CD14-positive monocyte (primary cell): ENCODE results near the gene PHF21B. TPM values are rescaled to one million over a fixed set of nuclear protein-coding genes. Genes with fewer than 3 reads are reported as not detected.
"Not testable (repeated sequence)": the region's sequence is repeated elsewhere in the genome, so short reads cannot be mapped to it uniquely, and the experiment has no call there.

Experiments used
- DNase-seq, 3 donors: peaks; one replicate each; pipeline ENCODE4 v3.0.0-alpha.2; 2011 to 2022
- H2AFZ ChIP-seq: 2 replicates; pipeline ENCODE4 v1.6.0; 2012; ENCODE audit warnings: mild to moderate bottlenecking, low read depth, low read length, inconsistent platforms; ENCODE audit not compliant: insufficient read depth, poor library complexity, severe bottlenecking
- H3K27ac ChIP-seq, 2 donors: 1 replicate in 1 of 2; 2 replicates in 1 of 2; pipeline ENCODE4 v1.5.1; 2012 to 2013; ENCODE audit warnings: low read length in 2 of 2, control low read depth in 1 of 2, inconsistent platforms in 1 of 2, low read depth in 1 of 2, mild to moderate bottlenecking in 1 of 2
- H3K27me3 ChIP-seq, 2 donors: one replicate each; pipeline versions ENCODE4 v1.6.0 to v1.6.1; 2011 to 2013; ENCODE audit warnings: low read length in 2 of 2; ENCODE audit not compliant: control insufficient read depth in 2 of 2, insufficient read depth in 2 of 2
- H3K36me3 ChIP-seq, 2 donors: replicated peaks in 1 of 2; 1 replicate in 1 of 2; 2 replicates in 1 of 2; pipeline versions ENCODE4 v1.5.1 to v1.6.1; 2012 to 2013; ENCODE audit warnings: low read length in 2 of 2, control low read depth in 1 of 2, inconsistent platforms in 1 of 2, mild to moderate bottlenecking in 1 of 2; ENCODE audit not compliant: insufficient read depth in 2 of 2, control insufficient read depth in 1 of 2
- H3K4me1 ChIP-seq, 2 donors: 1 replicate in 1 of 2; 2 replicates in 1 of 2; pipeline versions ENCODE4 v1.5.1 to v1.6.1; 2012 to 2013; ENCODE audit warnings: low read length in 2 of 2, control low read depth in 1 of 2, inconsistent platforms in 1 of 2, mild to moderate bottlenecking in 1 of 2, moderate library complexity in 1 of 2; ENCODE audit not compliant: insufficient read depth in 2 of 2, control insufficient read depth in 1 of 2
- H3K4me2 ChIP-seq: replicated peaks from 2 replicates; pipeline ENCODE3; 2012; ENCODE audit warnings: low read length, moderate library complexity, mild to moderate bottlenecking; ENCODE audit not compliant: poor library complexity, severe bottlenecking; ENCODE audit errors: extremely low read depth
- H3K4me3 ChIP-seq, 3 experiments: fragments of 200-600 bp in 1 of 3; sonication (generic) in 1 of 3; replicated peaks in 1 of 3; 1 replicate in 2 of 3; 2 replicates in 1 of 3; pipeline ENCODE4 v1.5.1; 2011 to 2013; ENCODE audit warnings: low read length in 3 of 3, mild to moderate bottlenecking in 3 of 3, control low read depth in 2 of 3, low read depth in 2 of 3, inconsistent platforms in 1 of 3, moderate library complexity in 1 of 3
- H3K79me2 ChIP-seq: 2 replicates; pipeline ENCODE4 v1.6.0; 2012; ENCODE audit warnings: mild to moderate bottlenecking, control low read depth, inconsistent platforms, low read length, moderate library complexity; ENCODE audit not compliant: insufficient read depth
- H3K9ac ChIP-seq: 2 replicates; pipeline ENCODE4 v1.6.0; 2017; ENCODE audit warnings: low read length, mild to moderate bottlenecking; ENCODE audit not compliant: insufficient read depth, poor library complexity, severe bottlenecking
- H3K9me3 ChIP-seq, 2 donors: replicated peaks in 1 of 2; 1 replicate in 1 of 2; 2 replicates in 1 of 2; pipeline versions ENCODE4 v1.5.1 to v1.6.1; 2012 to 2013; ENCODE audit warnings: low read length in 2 of 2, control low read depth in 1 of 2; ENCODE audit not compliant: control insufficient read depth in 1 of 2, insufficient read depth in 1 of 2
- H4K20me1 ChIP-seq: 2 replicates; pipeline ENCODE4 v1.6.0; 2012; ENCODE audit warnings: mild to moderate bottlenecking, low read length, control low read depth, moderate library complexity; ENCODE audit not compliant: insufficient read depth
- H3K27ac Mint-ChIP-seq, 7 donors: one replicate each; pipeline ENCODE4 v1.8.0; 2020; ENCODE audit warnings: mild to moderate bottlenecking in 7 of 7, mixed read lengths in 7 of 7, moderate library complexity in 6 of 7, inconsistent platforms in 2 of 7
- H3K27me3 Mint-ChIP-seq, 3 donors: one replicate each; pipeline ENCODE4 v1.8.0; 2021 to 2022; ENCODE audit warnings: low read depth in 3 of 3, mild to moderate bottlenecking in 3 of 3, mixed read lengths in 3 of 3, moderate library complexity in 3 of 3, inconsistent platforms in 1 of 3
- H3K36me3 Mint-ChIP-seq, 2 donors: one replicate each; pipeline ENCODE4 v1.8.0; 2020; ENCODE audit warnings: mixed read lengths in 2 of 2, inconsistent platforms in 1 of 2, mild to moderate bottlenecking in 1 of 2
- H3K4me1 Mint-ChIP-seq: one replicate; pipeline ENCODE4 v1.8.0; 2020; ENCODE audit warnings: mild to moderate bottlenecking, mixed read lengths
- H3K4me3 Mint-ChIP-seq, 2 donors: one replicate each; pipeline ENCODE4 v1.8.0; 2020; ENCODE audit warnings: mild to moderate bottlenecking in 2 of 2, mixed read lengths in 2 of 2, moderate library complexity in 1 of 2
- H3K9me3 Mint-ChIP-seq, 7 donors: one replicate each; pipeline ENCODE4 v1.8.0; 2020 to 2022; ENCODE audit warnings: mixed read lengths in 7 of 7, mild to moderate bottlenecking in 6 of 7, moderate library complexity in 6 of 7, inconsistent platforms in 2 of 7
- WGBS: methylation state at CpG from one replicate; pipeline ENCODE4 v1.1.5; 2013; ENCODE audit warnings: missing lambda C conversion rate; ENCODE audit not compliant: insufficient coverage; 5-methylcytosine and 5-hydroxymethylcytosine counted together
- intact Hi-C, 2 donors: fragments of 100-400 bp; cut with micrococcal nuclease; formaldehyde crosslinking; loops; one replicate each; pipeline versions ENCODE4 v1.15.0 to v1.15.1; 2023
- polyA plus RNA-seq, 3 donors: library from polyadenylated mRNA; depleted of rRNA in 1 of 3; unstranded in 2 of 3; stranded (reverse) in 1 of 3; fragments of 300-500 nt in 2 of 3; fragments of >200 nt in 1 of 3; fragmentation: Illumina TruSeq in 2 of 3; gene quantifications; 1 replicate in 2 of 3; 2 replicates in 1 of 3; pipeline ENCODE4 v1.2.3, GENCODE V29; 2012 to 2021
- TF ChIP-seq, protein P1 (sequence below): fragments of 200-600 bp; IDR thresholded peaks from one replicate; pipeline ENCODE4 v1.8.0; 2022; ENCODE audit warnings: antibody characterized with exemption, mild to moderate bottlenecking

Gene PHF21B
- polyA plus RNA-seq, 3 donors: not detected

GRCh38 chr22:44859641-44860040 lies 150.2 kb downstream of the PHF21B start:
- no peak overlapping the region for H3K27ac ChIP-seq
- Mint-ChIP-seq H3K27ac (no peak overlapping the region), H3K4me1 (no peaks in the 10 kb centered on the region), H3K4me3 (no peak overlapping the region), H3K9me3 (peaks cover 0 to 6% (median 2%) of the 10 kb centered on the region in 7 donors), H3K27me3 (peaks cover 2 to 5% (median 4%) of the 10 kb centered on the region in 3 donors), H3K36me3 (no peaks in the 10 kb centered on the region)
- WGBS: 91% methylated on average over 6 of the region's 13 CpGs
- TF ChIP-seq, protein P1, sequence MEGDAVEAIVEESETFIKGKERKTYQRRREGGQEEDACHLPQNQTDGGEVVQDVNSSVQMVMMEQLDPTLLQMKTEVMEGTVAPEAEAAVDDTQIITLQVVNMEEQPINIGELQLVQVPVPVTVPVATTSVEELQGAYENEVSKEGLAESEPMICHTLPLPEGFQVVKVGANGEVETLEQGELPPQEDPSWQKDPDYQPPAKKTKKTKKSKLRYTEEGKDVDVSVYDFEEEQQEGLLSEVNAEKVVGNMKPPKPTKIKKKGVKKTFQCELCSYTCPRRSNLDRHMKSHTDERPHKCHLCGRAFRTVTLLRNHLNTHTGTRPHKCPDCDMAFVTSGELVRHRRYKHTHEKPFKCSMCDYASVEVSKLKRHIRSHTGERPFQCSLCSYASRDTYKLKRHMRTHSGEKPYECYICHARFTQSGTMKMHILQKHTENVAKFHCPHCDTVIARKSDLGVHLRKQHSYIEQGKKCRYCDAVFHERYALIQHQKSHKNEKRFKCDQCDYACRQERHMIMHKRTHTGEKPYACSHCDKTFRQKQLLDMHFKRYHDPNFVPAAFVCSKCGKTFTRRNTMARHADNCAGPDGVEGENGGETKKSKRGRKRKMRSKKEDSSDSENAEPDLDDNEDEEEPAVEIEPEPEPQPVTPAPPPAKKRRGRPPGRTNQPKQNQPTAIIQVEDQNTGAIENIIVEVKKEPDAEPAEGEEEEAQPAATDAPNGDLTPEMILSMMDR: no peak
- H4K20me1 ChIP-seq: no peaks in the 10 kb centered on the region
- H3K9ac ChIP-seq: no peak overlapping the region
- intact Hi-C loops: no loop called here
- H3K9me3 ChIP-seq: no peaks in the 10 kb centered on the region
- no peaks in the 10 kb centered on the region for H3K79me2 ChIP-seq
- H3K27me3 ChIP-seq: no peaks in the 10 kb centered on the region
- H2AFZ ChIP-seq: no peak overlapping the region
- H3K36me3 ChIP-seq: no peaks in the 10 kb centered on the region
- H3K4me2 ChIP-seq: no peak overlapping the region
- no peaks in the 10 kb centered on the region for H3K4me1 ChIP-seq
- no peak for DNase-seq
- no peak overlapping the region for H3K4me3 ChIP-seq

DNA sequence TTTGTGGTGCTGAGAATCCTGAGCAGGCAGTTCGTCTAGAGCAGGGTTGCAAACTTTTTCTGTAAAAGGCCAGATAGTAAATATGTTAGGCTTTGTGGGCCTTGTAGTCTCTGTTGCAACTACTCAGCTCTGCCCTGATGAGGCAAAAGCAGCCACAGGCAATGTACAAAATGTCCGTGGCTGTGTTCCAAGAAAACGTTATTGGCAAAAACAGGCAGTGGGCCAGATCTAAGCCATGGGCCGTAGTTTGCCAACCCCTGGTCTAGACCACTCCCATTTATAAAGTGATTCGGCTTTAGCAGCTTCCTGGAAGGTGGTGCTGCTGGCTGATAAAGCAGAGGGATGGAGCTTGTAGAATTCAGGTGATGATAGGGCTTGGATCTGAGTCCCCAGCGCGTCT lies 151.0 kb downstream of the PHF21B start:
- H3K4me2 ChIP-seq, H3K4me3 Mint-ChIP-seq, H3K79me2 ChIP-seq, H3K9me3 ChIP-seq, H3K4me3 ChIP-seq, intact Hi-C loops, H3K9ac ChIP-seq, DNase-seq, H3K27ac Mint-ChIP-seq, H3K27me3 ChIP-seq, H4K20me1 ChIP-seq, H3K4me1 ChIP-seq, H3K27ac ChIP-seq, H3K36me3 ChIP-seq, H3K4me1 Mint-ChIP-seq, H2AFZ ChIP-seq, H3K27me3 Mint-ChIP-seq, H3K36me3 Mint-ChIP-seq, H3K9me3 Mint-ChIP-seq: not testable (repeated sequence)
- WGBS: 95% methylated on average over 2 of the region's 7 CpGs
